ENCODE results near the gene NUP205. TPM values are rescaled to one million over a fixed set of nuclear protein-coding genes. Genes with fewer than 3 reads are reported as not detected.

The NUP205 gene
- total RNA-seq, 1 donor from 2014 or later: 66.1 TPM

DNA sequence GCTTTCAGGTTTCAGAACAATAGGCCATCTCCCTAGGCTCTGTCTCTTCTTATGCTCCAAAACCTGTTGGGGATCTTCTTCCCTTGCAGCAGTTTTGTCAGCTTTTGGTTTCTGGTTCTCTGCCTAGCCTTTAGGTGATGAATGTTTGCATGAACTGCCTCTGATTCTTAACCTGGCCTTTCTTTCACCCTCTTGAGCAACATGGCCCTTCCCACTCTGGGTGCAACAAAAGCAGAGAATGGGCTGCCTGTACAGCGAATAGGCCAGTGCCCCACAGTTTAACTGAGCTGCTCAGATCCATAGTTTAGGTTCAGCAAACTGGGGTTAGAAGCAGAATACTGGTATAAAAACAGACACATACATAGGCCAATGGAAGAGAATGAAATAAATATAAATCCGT lies 18.1 kb upstream of the NUP205 start:
- Mint-ChIP-seq H3K27me3 (ENCODE audit: unreplicated experiment) (no peaks in the 10 kb centered on the region), H3K9me3 (ENCODE audit: unreplicated experiment) (no peaks in the 10 kb centered on the region), H3K4me1 (ENCODE audit: unreplicated experiment) (peaks cover 13% of the 10 kb centered on the region), H3K27ac (ENCODE audit: unreplicated experiment) (no peak overlapping the region), H3K36me3 (ENCODE audit: low read depth, unreplicated experiment) (no peaks in the 10 kb centered on the region), H3K4me3 (ENCODE audit: unreplicated experiment) (no peak overlapping the region)
- TF ChIP-seq, protein P1, sequence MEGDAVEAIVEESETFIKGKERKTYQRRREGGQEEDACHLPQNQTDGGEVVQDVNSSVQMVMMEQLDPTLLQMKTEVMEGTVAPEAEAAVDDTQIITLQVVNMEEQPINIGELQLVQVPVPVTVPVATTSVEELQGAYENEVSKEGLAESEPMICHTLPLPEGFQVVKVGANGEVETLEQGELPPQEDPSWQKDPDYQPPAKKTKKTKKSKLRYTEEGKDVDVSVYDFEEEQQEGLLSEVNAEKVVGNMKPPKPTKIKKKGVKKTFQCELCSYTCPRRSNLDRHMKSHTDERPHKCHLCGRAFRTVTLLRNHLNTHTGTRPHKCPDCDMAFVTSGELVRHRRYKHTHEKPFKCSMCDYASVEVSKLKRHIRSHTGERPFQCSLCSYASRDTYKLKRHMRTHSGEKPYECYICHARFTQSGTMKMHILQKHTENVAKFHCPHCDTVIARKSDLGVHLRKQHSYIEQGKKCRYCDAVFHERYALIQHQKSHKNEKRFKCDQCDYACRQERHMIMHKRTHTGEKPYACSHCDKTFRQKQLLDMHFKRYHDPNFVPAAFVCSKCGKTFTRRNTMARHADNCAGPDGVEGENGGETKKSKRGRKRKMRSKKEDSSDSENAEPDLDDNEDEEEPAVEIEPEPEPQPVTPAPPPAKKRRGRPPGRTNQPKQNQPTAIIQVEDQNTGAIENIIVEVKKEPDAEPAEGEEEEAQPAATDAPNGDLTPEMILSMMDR (IDR thresholded peaks at IDR 0.05; ENCODE audit: unreplicated experiment): no peak
- DNase-seq (ENCODE audit: low spot score): no peak

DNA sequence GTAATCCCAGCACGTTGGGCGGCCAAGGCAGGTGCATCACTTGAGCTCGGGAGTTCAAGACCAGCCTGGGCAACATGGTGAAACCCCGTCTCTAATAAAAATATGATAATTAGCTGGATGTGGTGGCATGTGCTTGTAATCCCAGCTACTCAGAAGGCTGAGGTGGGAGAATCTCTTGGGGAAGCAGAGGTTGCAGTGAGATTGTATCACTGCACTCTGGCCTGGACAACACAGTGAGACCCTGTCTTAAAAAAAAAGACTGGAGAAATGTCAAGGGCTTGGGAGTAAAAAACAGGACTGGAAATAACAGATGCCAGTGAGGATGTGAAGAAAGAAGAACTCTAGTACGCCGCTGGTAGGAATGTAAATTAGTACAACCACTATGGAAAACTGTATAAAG lies 16.7 kb upstream of the NUP205 start:
- no peak overlapping the region for H3K27ac Mint-ChIP-seq (ENCODE audit: unreplicated experiment)
- H3K36me3 Mint-ChIP-seq (ENCODE audit: low read depth, unreplicated experiment): no peaks in the 10 kb centered on the region
- TF ChIP-seq, protein P1 (IDR thresholded peaks at IDR 0.05; ENCODE audit: unreplicated experiment): no peak
- peaks cover 13% of the 10 kb centered on the region for H3K4me1 Mint-ChIP-seq (ENCODE audit: unreplicated experiment)
- H3K4me3 Mint-ChIP-seq (ENCODE audit: unreplicated experiment): no peak overlapping the region
- H3K27me3 Mint-ChIP-seq (ENCODE audit: unreplicated experiment): no peaks in the 10 kb centered on the region
- H3K9me3 Mint-ChIP-seq (ENCODE audit: unreplicated experiment): no peaks in the 10 kb centered on the region
- DNase-seq (ENCODE audit: low spot score): no peak

DNA sequence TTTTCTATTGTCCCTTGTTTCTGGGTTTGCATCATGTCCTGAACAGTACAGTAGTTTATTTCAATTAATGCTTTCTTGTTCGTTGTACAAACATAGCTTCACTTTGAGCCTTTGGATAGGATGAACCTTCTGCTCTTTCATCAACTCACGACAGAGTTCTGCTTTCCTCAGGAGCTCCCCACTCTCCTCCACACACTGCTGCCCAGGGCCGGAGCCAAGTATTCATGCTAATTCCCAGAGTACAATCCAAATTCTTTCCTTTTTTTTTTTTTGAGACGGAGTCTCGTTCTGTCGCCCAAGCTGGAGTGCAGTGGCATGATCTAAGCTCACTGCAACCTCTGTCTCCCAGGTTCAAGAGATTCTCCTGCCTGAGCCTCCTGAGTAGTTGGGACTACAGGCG lies 7.5 kb upstream of the NUP205 start:
- H3K4me1 Mint-ChIP-seq (ENCODE audit: unreplicated experiment): peaks cover 11% of the 10 kb centered on the region
- TF ChIP-seq, protein P1 (IDR thresholded peaks at IDR 0.05; ENCODE audit: unreplicated experiment): no peak
- H3K4me3 Mint-ChIP-seq (ENCODE audit: unreplicated experiment): no peak overlapping the region
- H3K36me3 Mint-ChIP-seq (ENCODE audit: low read depth, unreplicated experiment): no peaks in the 10 kb centered on the region
- H3K9me3 Mint-ChIP-seq (ENCODE audit: unreplicated experiment): no peaks in the 10 kb centered on the region
- no peak overlapping the region for H3K27ac Mint-ChIP-seq (ENCODE audit: unreplicated experiment)
- no peak for DNase-seq (ENCODE audit: low spot score)
- H3K27me3 Mint-ChIP-seq (ENCODE audit: unreplicated experiment): no peaks in the 10 kb centered on the region

DNA sequence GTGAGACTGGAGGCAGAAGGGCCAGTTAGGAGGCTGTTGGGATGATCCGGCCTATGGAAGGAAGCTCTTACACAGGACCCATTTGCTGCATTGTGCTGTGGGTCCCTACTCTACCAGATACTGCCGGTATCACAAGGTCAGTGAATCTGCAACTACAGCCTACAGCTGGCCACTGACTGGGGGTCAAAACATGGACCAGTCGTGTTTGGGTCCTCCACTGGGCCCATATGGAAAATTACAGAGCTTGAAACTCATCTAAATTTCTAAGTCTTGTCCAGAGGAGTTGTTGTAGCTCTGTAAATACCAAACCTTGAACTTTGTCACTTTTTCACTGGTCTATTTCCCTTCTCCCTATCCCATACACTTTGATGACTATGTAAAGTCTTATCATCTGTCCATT lies 5.6 kb upstream of the NUP205 start:
- peaks cover 18% of the 10 kb centered on the region for H3K4me1 Mint-ChIP-seq (ENCODE audit: unreplicated experiment)
- H3K9me3 Mint-ChIP-seq (ENCODE audit: unreplicated experiment): no peaks in the 10 kb centered on the region
- no peak for DNase-seq (ENCODE audit: low spot score)
- no peak overlapping the region for H3K27ac Mint-ChIP-seq (ENCODE audit: unreplicated experiment)
- TF ChIP-seq, protein P1 (IDR thresholded peaks at IDR 0.05; ENCODE audit: unreplicated experiment): no peak
- H3K27me3 Mint-ChIP-seq (ENCODE audit: unreplicated experiment): no peaks in the 10 kb centered on the region
- H3K36me3 Mint-ChIP-seq (ENCODE audit: low read depth, unreplicated experiment): no peaks in the 10 kb centered on the region
- H3K4me3 Mint-ChIP-seq (ENCODE audit: unreplicated experiment): no peak overlapping the region

DNA sequence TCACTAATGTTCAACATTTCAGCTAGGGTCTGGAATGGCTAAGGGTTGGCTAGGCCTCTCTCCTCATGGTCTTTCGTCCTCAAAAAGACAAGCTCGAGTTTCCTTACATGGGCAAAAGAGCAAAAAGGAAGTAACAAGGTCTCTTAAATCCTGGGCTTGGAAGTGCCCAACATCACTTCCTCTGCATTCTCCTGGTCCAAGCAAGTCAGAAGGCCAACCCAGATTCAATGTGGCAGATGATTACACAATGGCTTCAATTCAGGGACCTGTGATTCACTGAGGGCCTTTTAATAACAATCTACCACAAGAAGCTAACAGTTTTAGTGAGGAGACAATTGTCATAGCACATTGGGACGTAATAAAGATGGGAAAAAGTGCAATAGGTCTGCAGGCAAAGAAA lies 4.4 kb upstream of the NUP205 start:
- TF ChIP-seq, protein P1 (IDR thresholded peaks at IDR 0.05; ENCODE audit: unreplicated experiment): no peak
- Mint-ChIP-seq H3K4me3 (ENCODE audit: unreplicated experiment) (no peak overlapping the region), H3K36me3 (ENCODE audit: low read depth, unreplicated experiment) (no peaks in the 10 kb centered on the region), H3K27me3 (ENCODE audit: unreplicated experiment) (no peaks in the 10 kb centered on the region), H3K4me1 (ENCODE audit: unreplicated experiment) (peaks cover 18% of the 10 kb centered on the region), H3K9me3 (ENCODE audit: unreplicated experiment) (no peaks in the 10 kb centered on the region), H3K27ac (ENCODE audit: unreplicated experiment) (no peak overlapping the region)
- no peak for DNase-seq (ENCODE audit: low spot score)

All from endothelial cell (in vitro differentiated cells).